IPS-11a (cell line): ENCODE results near the gene RIN3.
A peak's percentile ranks its signal among the peaks of the same experiment; 100 is the strongest.

Experiments
- H3K4me3 ChIP-seq: one replicate; pipeline ENCODE4 v1.5.1; 2013; ENCODE audit warnings: low read depth, low read length, control low read depth

The RIN3 gene

DNA sequence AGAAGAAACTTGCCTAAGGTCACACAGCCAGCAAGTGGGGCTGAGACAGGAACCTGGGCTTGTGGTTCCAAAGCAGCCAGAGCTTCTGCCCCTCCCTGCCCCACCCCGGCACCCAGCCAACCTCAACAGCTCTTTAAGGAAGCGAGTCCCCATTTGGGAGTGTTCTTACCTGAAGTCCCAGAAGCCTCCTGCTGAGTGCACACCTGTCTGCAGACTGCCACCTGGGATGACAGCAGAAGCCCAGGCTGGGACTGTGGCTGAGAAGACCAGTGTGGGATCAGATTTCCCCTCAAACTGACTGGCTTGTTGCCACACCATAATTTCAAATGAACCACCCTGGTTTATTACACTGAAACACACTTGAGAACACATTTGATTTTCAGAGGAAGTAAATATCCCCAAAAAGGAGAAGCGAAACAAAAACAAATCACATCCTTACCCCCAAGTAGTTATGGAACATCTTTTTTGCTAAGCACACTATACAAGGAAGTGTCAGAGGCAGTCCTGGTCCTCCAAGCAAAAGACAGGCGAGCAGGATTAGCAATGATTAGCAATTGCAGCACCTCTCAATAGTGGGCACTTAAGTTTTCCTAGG lies 6.3 kb upstream of the RIN3 start:
- H3K4me3 ChIP-seq, result no peak overlapping the region

DNA sequence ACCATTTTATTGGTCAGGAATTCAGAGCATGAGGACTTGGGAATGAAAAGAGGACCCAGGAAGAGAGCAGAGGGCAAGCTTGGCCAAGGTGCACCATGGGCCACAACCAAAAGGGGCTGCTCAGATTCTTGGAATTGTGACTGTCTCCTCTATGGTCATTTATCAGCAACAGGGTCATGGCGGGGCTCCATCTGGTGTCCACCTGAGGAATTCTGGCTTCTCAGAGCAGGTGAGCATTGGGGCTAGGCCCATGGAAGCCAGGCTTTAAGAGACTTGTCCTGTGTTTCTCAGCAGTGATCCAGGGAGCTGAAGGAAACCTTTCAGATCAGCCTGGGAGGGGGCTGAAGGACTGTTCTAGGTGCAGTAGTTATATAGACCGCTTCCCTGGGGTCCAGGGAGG lies 2.6 kb upstream of the RIN3 start:
- H3K4me3 ChIP-seq, result no peak overlapping the region

DNA sequence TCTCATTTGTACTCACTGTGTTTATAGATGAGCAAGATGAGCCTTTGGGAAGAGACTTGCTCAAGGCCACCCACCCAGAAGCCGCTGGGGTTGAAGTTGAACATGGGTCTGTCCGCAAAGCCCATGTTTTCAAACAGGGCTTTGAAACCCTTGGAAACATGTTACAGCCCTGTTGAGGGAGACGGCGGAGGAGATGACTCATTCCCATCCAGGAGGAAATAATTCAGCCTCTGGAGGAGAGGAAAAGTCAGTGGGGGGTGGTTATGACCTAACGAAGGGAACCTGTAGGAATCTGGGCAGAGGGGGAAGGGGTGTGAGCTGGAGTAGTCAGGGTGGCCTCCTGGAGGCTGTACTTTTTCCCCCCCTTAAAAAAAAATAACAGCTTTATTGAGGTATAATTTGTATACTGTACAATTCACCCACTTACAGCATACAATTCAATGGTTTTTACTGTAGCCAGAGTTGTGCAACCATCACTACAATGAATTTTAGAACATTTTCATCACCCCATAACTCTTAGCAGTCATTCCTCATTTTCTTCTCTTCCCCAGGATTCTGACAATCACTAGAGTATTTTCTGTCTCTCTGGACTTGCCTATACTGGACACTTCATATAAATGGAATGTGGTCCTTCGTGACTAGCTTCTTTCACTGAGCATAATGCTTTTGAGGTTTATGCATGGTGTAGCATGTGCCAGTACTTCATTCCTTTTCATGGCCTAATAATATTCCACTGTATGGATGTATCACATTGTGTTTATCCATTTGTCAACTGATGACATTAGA lies 1.9 kb upstream of the RIN3 start:
- no peak overlapping the region for H3K4me3 ChIP-seq

DNA sequence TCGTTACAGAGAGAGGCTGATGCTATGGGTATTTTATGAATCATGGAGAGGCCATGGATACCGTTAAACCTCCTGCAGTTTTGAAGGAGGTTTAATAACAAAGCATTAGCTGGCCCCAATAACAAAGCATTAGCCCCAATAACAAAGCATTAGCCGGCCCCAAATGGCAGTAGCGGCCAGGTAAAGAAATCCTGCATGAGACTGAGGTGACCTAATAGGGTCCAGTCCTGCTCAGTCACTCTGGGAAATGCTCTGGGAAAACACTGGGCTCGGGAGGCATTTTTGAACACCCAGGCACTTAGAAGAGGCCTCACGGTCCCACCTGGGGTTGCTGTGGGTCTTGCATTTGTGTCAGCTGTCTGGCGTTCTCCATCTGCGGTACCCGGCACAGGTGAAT lies 776 bp upstream of the RIN3 start:
- peak overlapping the region; percentile 57 for H3K4me3 ChIP-seq

DNA sequence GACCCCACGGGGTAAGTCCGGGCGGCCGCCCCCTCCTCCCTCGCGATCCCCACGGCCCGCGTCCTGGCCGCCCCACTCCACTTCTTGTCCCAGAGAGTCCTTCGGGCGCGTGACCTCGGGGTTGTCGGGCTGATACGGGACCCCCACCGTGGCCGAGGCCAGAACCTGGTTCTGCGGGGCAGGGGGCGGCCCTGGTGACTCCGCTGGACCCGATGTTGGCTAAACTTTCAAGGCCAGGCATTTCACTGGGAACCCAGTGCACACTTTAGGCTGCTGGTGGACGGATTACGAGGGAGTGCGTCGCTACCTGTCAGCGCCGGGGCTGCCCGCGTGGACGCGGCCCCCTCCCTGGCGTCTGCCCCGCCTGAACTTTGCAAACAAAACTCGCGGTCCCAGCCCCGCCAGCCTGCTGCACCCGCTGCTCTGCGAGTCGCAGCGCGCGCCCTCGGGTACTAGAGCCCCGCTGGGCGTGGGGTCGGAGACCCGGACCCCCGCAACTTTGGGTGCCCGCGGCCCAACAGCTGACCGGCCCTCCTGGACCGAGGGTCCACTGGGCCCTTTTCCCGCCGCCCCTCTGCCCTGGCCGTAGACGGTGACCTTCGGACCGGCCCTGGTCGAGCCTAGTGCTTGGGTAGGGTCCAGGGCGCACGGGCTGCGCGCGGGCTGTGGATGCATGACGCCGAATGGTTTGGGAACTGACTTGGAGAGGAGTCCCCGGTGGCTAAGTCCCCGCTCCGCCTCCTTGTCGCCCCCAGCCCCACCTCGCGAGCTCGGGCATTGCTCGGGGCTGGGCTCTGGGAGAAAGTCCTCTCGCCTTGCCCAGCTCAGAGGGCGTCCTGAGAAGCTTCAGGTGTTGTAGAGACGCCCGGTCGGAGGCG lies 624 bp downstream of the RIN3 start:
- peak overlapping the region; percentile 57 for H3K4me3 ChIP-seq

DNA sequence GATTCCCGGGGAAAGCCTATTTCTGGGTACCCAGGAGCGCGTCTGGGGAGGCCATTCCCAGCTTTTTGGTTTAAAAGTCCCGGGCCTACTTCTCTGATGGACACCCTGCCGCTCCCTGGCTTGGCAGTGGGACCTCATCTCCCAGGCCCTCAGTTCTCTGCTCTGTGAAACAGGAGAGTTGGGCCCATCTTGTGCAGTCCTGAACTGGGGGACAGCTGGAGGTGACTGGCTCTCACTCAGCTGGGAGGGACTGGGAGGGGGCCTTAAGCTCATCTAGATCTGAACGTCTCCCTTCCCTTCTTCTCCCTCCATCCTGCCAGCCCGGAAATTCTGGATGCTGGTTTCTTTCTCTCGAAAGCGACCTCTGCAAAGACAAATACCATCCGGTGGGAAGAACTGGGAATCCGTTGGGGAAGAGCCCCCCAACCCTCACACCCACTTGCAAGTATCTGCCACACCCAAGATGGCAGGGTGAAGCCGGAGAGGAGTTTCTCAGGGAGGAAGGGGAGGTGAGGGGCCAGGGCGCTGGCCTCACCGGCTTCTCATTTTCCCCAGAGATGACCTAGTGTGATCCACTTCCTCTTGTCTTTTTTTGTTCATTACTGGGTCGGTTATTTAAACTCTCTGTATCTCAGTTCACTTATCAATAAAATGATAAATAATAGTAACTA lies 1.4 kb downstream of the RIN3 start:
- H3K4me3 ChIP-seq, result peak overlapping the region; percentile 57

DNA sequence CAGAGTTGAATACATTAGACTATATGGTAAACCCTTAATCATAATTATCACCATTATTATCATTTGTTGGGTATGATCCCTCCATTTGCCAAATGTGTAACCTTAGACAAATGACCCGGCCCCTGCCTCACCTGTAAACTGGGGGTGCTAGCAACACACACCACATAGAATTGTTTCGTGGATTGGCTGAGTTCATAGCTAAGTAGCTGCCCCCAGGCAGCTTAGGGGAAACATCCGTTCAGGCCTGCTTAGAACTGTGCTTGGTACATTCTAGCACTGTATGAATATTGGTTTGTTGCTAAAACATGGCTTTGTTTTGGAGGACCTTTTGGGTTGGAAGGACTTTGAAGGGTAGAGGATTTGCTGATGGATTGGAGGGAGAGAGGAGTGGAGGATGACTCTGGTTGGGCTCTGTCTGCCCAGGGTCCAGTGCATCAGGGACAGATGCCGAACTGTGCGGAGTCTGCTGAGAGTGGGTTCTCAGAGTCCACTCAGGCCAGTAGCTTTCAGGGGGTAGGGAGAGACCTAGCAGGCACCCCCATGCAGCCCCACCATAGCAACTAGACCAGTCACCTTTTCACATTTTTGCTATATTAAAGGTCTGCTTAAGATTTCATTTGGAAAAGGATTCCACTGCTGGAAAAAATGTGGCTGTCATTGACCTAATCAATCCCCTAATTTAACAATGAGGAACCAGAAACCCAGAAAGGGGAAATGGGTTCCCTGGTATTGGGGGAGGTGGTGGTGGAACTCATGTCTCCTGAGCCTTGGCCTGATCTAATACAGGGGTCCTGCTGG lies 2.2 kb downstream of the RIN3 start:
- H3K4me3 ChIP-seq, result no peak overlapping the region

DNA sequence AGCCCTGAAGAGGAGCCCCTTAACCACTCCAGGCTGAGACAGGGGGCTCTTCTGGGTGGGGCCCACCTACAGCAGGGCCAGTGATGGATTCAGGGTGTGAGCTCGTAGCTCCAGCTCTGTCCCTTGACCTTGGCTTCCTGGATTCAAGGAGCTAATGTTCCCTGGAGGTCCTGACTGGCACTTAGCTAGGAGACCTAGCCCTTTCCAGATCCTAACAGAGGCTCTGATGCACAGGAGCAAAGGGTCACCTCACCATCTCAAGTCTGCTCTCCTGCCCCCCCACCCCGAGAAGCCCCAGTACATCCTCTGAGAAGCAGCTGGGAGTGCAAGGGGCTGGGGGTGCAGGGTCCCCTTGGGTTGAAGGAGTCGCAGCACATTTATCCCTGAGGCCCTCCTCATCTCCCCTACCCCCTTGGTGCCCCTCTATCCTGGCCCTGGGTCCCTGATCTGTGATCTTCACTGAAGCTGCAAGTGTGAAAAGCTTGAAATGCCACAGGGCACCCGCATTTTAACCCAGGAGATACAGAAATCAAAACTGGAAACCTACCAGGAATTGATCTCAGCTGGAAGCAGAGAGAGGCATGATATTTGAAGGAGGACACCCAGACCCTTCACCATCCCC lies 2.9 kb downstream of the RIN3 start:
- H3K4me3 ChIP-seq, result no peak overlapping the region

DNA sequence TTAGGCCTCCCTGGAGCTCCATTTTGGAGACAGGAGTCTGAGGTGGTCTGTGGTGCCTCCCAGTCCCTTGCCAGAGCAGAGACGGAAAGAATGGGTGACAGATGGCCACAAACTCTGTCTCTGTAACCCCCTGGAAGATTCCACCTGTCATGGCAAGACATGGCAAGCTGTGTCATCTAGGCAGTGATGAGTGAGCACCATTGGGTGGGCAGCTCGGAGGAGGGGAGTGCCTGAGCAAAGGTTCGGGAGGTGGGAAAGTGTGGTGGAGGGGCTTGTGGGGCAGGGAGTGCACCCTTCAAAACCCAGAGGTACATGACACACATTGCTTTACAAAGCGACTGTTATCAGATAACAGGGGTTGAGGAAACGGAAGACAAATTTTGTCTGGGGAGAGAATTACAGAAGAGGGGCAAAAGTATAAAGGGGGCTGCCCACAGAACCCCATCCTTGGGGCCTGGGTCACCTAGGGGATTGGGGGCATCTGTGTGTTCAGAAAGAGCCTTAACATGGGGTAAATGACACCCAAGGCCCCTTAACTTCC lies 3.5 kb downstream of the RIN3 start:
- H3K4me3 ChIP-seq, result no peak overlapping the region

DNA sequence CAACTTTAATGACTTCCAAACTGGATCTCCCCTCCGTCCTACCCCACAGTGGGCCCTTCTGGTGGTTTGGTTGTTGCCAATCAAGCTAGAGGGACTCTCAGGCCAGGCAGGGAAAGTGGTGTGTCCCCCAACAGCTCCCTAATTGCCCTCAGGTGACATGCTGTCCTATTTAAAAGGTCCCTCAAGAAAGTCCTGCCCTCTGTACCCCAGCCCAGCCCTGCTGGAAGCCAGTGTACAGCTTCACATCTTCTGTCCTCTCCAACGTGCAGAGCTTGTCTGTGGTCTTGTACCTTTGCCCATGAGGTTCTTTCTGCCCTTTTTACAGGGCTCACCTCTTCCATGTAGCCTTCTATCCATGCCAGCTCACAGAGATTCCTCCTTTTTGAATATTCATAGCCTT lies 4.2 kb downstream of the RIN3 start:
- H3K4me3 ChIP-seq, result no peak overlapping the region

DNA sequence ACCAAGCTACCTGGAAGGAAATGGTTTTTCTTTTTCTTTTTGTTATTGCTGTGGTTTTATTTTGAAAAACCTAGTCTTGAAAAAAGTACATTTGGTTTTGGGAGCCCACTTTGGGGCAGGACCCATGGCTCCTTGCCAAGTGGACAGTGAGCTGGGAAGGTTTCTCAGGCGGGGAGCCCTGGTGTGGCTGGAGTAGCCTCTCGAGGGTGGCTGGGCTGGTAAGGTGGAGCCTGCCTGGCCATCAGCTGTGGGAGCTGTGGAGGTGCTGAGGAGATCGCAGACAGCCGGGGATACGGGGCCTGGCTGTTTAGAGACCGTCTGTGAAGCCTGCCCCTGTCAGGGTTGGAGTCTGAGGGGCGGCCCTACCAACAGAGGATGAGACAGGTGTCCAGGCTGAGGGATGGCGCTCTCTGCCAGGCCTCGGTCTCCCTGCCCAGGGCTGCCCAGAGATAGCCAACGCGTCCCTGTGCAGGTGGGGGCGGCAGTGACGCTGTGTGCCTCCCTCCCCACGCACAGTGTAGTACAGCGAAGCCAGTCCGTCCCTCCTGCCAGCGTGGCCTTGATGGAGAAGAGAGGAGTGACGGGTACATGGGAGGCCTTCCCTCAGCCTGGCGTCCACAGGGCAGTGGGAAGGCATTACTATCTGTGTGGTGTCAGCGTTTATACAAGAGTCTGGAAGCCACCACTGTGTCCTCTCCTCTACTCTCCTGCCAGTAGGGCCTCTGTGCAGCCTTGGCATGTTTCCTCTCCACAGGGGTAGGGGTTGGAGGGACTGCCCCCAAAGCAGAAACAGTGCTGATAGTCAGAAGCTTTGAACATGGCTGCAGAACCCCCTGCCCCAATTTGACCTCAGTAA lies 5.9 kb downstream of the RIN3 start:
- no peak overlapping the region for H3K4me3 ChIP-seq

DNA sequence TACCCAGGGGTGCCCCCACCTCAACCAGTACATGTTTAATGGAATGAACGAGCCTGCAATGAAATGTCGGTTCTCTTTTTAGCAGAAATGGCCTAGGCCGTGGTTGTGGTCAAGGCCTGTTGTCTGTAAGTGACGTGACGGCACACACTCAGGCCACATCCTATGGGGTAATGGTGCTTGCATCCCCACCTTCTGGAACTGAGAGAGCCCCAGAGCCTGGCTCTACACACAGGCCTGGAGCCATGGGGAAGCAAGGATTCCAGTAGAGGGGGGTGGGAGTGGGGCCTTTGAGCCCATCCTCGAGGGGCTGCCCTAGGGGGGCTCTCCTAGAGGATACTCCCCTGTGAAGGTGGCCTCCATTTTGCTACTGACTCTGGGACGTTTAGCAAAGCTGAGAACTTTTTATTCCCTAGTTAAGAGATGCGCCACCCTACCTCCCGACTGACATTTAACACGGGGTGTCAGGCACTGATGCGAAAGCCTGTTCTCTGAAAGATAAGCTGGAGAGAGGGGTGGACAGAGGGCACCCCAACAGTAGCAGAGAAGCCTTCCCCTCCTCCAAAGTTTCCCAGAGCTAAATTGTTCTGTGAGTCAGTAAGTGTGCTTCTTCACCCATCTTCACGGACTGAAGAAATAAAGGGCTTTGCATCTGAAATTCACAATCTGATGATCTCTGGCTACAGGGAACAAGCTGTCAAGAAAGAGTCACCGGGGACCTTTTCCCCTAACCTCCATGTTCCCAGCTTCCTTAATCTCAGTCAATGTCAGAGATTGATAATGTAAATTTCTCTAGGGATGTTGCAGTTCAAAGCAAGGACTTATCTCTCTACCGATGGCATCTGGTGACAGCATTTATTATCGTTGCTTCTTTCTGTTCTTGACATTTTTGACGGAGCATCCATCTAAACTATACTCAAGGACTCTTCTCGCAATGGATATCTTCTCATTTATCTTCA lies 6.8 kb downstream of the RIN3 start:
- H3K4me3 ChIP-seq, result no peak overlapping the region

DNA sequence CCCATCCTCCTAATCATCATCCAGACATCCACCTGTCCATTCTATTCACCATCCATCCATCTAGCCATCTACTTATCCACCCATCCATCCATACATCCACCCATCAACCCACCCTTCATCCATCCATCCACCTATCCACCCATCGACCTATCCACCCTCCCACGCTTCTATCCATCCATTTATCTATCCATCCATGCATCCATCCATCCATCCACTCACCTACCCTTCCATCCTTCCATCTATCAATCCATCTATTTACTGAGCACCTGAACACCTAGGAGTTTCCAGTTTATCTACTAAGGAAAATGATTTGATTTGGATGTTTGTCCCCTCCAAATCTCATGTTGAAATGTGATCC lies 7.5 kb downstream of the RIN3 start:
- H3K4me3 ChIP-seq, result no peak overlapping the region

DNA sequence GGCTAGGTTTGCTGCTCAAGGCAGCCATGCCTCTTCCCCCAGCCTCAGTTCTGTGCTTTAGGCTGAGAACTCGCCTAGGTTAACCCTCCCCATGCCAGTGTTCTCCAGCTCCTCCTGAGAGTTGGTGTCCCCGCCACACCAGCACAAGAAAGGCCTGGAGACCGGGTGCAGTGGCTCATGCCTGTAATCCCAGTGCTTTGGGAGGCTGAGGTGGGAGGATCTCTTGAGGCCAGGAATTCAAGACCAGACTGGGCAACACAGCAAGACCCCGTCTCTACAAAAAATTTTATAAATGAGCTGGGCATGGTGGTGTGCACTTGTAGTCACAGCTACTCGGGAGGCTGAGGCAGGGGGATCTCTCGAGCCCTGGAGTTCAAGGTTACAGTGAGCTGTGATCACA lies 10.2 kb downstream of the RIN3 start:
- H3K4me3 ChIP-seq, result no peak overlapping the region

DNA sequence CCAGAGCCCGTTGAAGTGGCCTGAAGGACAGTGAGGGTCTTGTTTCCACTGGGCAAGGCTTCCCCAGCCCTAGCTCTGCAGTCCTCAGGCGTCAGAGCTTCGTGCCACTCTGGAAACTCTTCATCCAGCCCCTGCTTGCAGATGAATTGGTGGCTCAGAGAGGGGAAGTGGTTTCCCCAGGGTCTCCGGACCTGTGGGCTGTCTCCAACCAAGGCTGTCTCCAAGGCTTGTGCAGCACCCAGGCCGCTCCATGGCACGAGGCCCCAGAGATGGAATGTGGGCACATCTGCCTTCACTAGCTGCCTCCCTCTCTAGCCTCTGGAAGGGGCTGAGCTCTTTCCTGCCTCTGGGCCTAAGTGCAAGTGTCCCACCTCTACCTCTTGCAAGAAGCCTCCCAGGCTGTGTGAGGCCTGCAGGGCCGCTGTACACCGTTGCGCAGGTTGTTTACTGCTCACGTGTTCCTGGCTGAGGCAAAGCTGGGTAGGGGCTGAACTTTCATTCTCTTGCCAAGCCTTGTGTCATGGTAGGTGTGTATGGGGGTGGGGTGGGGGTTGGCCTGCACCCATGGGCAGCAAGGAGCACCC lies 11.1 kb downstream of the RIN3 start:
- no peak overlapping the region for H3K4me3 ChIP-seq

DNA sequence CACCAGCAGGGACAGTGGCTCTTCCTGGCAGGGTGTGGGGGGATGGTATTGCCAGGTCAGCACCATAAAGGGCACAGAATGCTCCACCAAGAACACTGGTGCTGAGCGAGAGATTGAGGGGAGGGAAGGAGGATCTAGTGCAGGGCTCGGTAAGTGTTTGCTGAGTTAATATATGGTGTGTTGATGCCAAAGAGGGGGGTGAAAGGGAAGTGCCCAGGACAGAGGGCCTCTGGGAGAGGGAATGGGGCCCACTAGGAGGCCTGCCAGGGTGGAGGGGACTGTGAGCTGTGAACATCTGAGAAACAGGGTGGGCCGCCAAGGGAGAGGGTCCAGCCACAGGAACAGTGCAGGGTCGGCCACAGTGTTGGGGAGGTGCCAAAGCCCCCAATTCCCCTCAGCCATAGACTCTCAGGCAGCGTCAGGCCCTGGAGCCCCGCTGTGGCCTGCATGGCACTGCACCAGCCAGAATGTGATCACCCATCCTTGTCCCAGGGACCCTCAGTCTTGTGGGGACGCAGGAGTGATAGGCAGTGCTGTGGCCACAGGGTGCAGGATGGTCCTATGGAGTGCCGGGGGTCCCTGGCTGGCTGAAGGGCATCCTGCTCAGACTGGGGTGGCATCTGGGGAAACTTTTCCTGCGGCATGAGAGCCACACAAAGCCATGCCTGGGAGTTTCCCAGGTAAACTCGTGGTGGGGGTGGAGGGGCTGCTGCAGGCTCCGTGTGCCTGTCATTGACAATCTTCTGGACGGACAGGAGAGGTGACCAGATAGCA lies 11.9 kb downstream of the RIN3 start:
- no peak overlapping the region for H3K4me3 ChIP-seq

DNA sequence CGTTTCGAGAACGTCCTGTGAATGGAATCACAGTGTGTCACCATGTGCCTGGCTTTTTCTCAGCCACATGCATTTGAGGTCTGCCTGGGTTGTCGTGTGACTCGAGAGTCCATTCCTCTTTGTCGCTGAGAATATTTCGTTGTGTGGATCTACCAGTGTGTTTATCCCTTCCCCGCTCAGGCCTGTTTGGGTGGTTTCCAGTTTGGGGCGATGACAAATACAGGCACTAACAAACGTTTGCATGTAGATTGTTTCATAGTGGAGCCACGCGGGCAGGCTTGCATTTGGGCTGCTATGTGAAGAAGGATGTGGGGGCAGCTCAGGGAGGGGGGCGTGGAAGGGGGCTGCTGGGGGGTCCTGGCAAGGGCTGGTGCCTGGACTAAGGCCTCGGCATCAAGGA lies 14.1 kb downstream of the RIN3 start:
- no peak overlapping the region for H3K4me3 ChIP-seq
